ENCODE data around the gene TBX19. TPM values are rescaled to one million over a fixed set of nuclear protein-coding genes. Genes with fewer than 3 reads are reported as not detected.

The TBX19 gene
- total RNA-seq, 1 donor from 2014 or later, result 1.3 TPM

GRCh38 chr1:168243636-168244212 is 37.0 kb upstream of the TBX19 start:
- DNase-seq (ENCODE audit: low read depth), result no peak
- no peak overlapping the region for H3K4me3 ChIP-seq (ENCODE audit: low read depth, low read length)
- TF ChIP-seq, protein P1, sequence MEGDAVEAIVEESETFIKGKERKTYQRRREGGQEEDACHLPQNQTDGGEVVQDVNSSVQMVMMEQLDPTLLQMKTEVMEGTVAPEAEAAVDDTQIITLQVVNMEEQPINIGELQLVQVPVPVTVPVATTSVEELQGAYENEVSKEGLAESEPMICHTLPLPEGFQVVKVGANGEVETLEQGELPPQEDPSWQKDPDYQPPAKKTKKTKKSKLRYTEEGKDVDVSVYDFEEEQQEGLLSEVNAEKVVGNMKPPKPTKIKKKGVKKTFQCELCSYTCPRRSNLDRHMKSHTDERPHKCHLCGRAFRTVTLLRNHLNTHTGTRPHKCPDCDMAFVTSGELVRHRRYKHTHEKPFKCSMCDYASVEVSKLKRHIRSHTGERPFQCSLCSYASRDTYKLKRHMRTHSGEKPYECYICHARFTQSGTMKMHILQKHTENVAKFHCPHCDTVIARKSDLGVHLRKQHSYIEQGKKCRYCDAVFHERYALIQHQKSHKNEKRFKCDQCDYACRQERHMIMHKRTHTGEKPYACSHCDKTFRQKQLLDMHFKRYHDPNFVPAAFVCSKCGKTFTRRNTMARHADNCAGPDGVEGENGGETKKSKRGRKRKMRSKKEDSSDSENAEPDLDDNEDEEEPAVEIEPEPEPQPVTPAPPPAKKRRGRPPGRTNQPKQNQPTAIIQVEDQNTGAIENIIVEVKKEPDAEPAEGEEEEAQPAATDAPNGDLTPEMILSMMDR (conservative IDR thresholded peaks at IDR 0.05; ENCODE audit: low read depth, low read length), result no peak

GRCh38 chr1:168245042-168245441 is 35.6 kb upstream of the TBX19 start:
- TF ChIP-seq, protein P1 (conservative IDR thresholded peaks at IDR 0.05; ENCODE audit: low read depth, low read length), result no peak
- H3K4me3 ChIP-seq (ENCODE audit: low read depth, low read length), result no peak overlapping the region

GRCh38 chr1:168246506-168246905 is 34.2 kb upstream of the TBX19 start:
- TF ChIP-seq, protein P1 (conservative IDR thresholded peaks at IDR 0.05; ENCODE audit: low read depth, low read length), result no peak
- no peak for DNase-seq (ENCODE audit: low read depth)
- H3K4me3 ChIP-seq (ENCODE audit: low read depth, low read length), result no peak overlapping the region

More at GRCh38 chr1:168245042-168245441, 35.6 kb upstream of the TBX19 start:
- DNase-seq (ENCODE audit: low read depth), result no peak

DNA sequence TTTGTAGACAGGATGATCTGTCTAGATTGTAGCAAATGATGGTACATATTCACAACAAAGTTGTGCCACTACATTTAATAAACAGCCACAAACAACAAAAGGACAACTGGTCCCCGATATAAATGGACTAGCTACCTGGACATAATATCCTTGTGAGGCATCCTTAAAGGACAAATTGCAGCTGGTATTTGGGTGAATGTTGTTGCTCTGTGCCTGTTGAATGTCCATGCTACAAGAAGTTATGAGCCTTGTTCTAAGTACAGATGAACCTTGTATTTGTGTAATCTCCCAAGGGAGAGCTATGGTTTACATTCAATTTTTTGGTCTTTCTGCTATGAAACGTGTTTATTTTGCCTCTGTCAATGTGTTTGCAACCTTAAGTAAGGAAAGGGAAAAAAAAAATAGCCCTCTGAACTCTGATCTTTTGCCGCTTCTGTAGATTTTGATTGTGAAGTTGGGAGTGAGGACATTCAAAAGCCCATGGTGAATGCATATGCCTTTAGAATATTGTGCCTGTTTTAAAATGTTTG is 28.4 kb upstream of the TBX19 start:
- DNase-seq (ENCODE audit: low read depth), result no peak
- TF ChIP-seq, protein P1 (conservative IDR thresholded peaks at IDR 0.05; ENCODE audit: low read depth, low read length), result no peak
- no peak overlapping the region for H3K4me3 ChIP-seq (ENCODE audit: low read depth, low read length)

DNA sequence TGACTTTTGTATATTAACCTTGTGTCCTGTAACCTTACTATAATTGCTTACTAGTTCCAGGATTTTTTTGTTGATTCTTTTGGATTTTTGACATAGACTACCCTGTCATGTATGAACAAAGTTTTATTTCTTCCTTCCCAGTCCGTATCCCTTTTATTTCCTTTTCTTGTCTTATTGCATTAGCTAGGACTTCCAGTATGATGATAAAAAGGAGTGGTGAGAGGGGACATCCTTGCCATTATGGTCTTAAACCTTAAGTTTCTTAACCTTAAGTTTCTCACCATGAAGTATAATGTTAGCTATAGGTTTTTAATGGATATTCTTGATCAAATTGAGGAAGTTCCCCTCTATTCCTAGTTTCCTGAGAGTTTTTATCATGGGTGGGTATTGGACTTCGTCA is 24.5 kb upstream of the TBX19 start:
- TF ChIP-seq, protein P1 (conservative IDR thresholded peaks at IDR 0.05; ENCODE audit: low read depth, low read length), result no peak

GRCh38 chr1:168257397-168257796 is 23.3 kb upstream of the TBX19 start:
- TF ChIP-seq, protein P1 (conservative IDR thresholded peaks at IDR 0.05; ENCODE audit: low read depth, low read length), result no peak
- H3K4me3 ChIP-seq (ENCODE audit: low read depth, low read length), result no peak overlapping the region
- DNase-seq (ENCODE audit: low read depth), result no peak

More for the DNA sequence above, 24.5 kb upstream of the TBX19 start:
- no peak for DNase-seq (ENCODE audit: low read depth)
- H3K4me3 ChIP-seq (ENCODE audit: low read depth, low read length), result no peak overlapping the region

DNA sequence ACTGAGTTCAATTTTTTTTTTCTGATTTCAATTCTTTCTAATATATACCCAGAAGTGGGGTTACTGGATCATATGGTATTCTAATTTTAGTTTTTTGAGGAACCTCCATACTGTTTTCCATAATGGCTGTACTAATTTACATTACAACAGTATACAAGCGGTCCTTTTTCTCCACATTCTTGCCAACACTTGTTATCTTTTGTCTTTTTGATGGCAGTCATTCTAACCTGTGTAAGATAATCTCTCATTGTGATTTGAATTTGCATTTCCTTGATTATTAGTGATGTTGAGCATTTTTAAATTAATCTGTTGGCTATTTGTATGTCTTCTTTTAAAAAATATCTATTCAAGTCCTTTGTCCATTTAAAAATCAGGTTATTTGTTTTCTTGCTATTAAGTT is 21.1 kb upstream of the TBX19 start:
- TF ChIP-seq, protein P1 (conservative IDR thresholded peaks at IDR 0.05; ENCODE audit: low read depth, low read length), result no peak
- DNase-seq (ENCODE audit: low read depth), result no peak
- H3K4me3 ChIP-seq (ENCODE audit: low read depth, low read length), result no peak overlapping the region

Data from epithelial cell of proximal tubule (primary cell).